IMR-90 (cell line): ENCODE data around the gene GABBR2.

Experiments used
- CEBPB ChIP-seq: IDR thresholded peaks from 2 replicates; pipeline ENCODE4 v1.6.1; 2012; ENCODE audit warnings: low read depth, low read length, improper control_type of control experiment
- CHD1 ChIP-seq: IDR thresholded peaks from 2 replicates; pipeline ENCODE4 v1.6.1; 2012; ENCODE audit warnings: low read depth, low read length, improper control_type of control experiment
- FOS ChIP-seq: fragments of 150-350 bp; IDR thresholded peaks from 2 replicates; pipeline ENCODE4 v1.6.1; 2016; ENCODE audit warnings: low read depth, low read length
- MAFK ChIP-seq: IDR thresholded peaks from 2 replicates; pipeline ENCODE4 v1.6.1; 2012; ENCODE audit warnings: low read depth, low read length, improper control_type of control experiment
- MAZ ChIP-seq: IDR thresholded peaks from 2 replicates; pipeline ENCODE4 v1.6.1; 2012; ENCODE audit warnings: low read depth, mild to moderate bottlenecking, low read length, improper control_type of control experiment, moderate library complexity, borderline replicate concordance
- NFE2L2 ChIP-seq: fragments of 150-350 bp; IDR thresholded peaks from 2 replicates; pipeline ENCODE4 v1.6.1; 2016; ENCODE audit warnings: low read depth, mild to moderate bottlenecking, low read length
- POLR2A ChIP-seq: IDR thresholded peaks from 2 replicates; pipeline ENCODE4 v1.6.1; 2012; ENCODE audit warnings: mild to moderate bottlenecking, low read depth, low read length
- RAD21 ChIP-seq: IDR thresholded peaks from 2 replicates; pipeline ENCODE4 v1.6.1; 2012; ENCODE audit warnings: low read length, improper control_type of control experiment
- RCOR1 ChIP-seq: IDR thresholded peaks from 2 replicates; pipeline ENCODE4 v1.6.1; 2012; ENCODE audit warnings: mild to moderate bottlenecking, low read length, improper control_type of control experiment; ENCODE audit not compliant: insufficient replicate concordance
- RFX5 ChIP-seq: IDR thresholded peaks from 2 replicates; pipeline ENCODE4 v1.8.0; 2012; ENCODE audit warnings: low read depth, mild to moderate bottlenecking, low read length, moderate library complexity
- SMC3 ChIP-seq: fragments of 150-350 bp; IDR thresholded peaks from 2 replicates; pipeline ENCODE4 v1.6.1; 2016; ENCODE audit warnings: low read depth, mild to moderate bottlenecking, antibody characterized with exemption, low read length, moderate library complexity
- TF ChIP-seq, protein P1 (sequence below): conservative IDR thresholded peaks from 2 replicates; pipeline ENCODE4 v1.5.1; 2012; ENCODE audit warnings: mild to moderate bottlenecking, low read depth, low read length, improper control_type of control experiment
- TF ChIP-seq, protein P2 (sequence below): fragments of 150-350 bp; IDR thresholded peaks from 2 replicates; pipeline ENCODE4 v1.6.1; 2017; ENCODE audit warnings: mild to moderate bottlenecking, antibody characterized with exemption, low read length, low read depth
- TF ChIP-seq, protein P3 (sequence below): fragments of 150-350 bp; IDR thresholded peaks from 2 replicates; pipeline ENCODE4 v1.6.1; 2016; ENCODE audit warnings: low read depth, mild to moderate bottlenecking, low read length, moderate library complexity, borderline replicate concordance

DNA sequence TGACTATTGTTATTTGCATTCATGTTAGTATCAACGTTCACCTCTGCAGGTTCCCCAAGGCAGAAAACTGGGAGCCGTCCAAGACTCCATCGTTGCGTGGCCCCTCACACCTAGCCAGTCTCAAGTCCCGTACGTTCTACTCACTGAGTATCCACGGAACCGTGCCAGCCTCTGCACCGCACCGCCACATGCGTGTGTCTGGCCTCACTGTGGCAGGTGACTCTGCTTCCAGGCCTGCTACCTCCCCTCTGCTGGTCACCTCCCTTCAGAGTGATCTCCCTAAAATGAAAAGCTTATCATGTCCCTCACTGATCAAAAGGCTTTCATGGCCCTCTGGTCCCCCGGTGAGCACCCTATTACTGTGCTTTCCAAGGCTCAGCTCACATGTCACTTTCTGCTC, 108.1 kb downstream of the GABBR2 start:
- TF ChIP-seq, protein P1, sequence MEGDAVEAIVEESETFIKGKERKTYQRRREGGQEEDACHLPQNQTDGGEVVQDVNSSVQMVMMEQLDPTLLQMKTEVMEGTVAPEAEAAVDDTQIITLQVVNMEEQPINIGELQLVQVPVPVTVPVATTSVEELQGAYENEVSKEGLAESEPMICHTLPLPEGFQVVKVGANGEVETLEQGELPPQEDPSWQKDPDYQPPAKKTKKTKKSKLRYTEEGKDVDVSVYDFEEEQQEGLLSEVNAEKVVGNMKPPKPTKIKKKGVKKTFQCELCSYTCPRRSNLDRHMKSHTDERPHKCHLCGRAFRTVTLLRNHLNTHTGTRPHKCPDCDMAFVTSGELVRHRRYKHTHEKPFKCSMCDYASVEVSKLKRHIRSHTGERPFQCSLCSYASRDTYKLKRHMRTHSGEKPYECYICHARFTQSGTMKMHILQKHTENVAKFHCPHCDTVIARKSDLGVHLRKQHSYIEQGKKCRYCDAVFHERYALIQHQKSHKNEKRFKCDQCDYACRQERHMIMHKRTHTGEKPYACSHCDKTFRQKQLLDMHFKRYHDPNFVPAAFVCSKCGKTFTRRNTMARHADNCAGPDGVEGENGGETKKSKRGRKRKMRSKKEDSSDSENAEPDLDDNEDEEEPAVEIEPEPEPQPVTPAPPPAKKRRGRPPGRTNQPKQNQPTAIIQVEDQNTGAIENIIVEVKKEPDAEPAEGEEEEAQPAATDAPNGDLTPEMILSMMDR = no peak
- TF ChIP-seq RAD21 (no peak), POLR2A (no peak), CEBPB (no peak), NFE2L2 (no peak), FOS (no peak), RCOR1 (no peak), CHD1 (no peak), SMC3 (no peak), MAFK (no peak), RFX5 (no peak), MAZ (no peak)
- TF ChIP-seq, protein P2, sequence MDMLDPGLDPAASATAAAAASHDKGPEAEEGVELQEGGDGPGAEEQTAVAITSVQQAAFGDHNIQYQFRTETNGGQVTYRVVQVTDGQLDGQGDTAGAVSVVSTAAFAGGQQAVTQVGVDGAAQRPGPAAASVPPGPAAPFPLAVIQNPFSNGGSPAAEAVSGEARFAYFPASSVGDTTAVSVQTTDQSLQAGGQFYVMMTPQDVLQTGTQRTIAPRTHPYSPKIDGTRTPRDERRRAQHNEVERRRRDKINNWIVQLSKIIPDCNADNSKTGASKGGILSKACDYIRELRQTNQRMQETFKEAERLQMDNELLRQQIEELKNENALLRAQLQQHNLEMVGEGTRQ = no peak
- TF ChIP-seq, protein P3, sequence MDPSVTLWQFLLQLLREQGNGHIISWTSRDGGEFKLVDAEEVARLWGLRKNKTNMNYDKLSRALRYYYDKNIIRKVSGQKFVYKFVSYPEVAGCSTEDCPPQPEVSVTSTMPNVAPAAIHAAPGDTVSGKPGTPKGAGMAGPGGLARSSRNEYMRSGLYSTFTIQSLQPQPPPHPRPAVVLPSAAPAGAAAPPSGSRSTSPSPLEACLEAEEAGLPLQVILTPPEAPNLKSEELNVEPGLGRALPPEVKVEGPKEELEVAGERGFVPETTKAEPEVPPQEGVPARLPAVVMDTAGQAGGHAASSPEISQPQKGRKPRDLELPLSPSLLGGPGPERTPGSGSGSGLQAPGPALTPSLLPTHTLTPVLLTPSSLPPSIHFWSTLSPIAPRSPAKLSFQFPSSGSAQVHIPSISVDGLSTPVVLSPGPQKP = no peak
